Coronary artery (tissue), 2 donors: ENCODE measurements around the gene FAF2.

Source experiments
- DNase-seq: peaks from one replicate; pipeline ENCODE4 v3.0.0-alpha.2; 2017; ENCODE audit warnings: low spot score
- H3K27ac ChIP-seq, 2 donors: fragments of 200-600 bp; sonication (generic); one replicate each; pipeline ENCODE4 v1.5.1; 2016 to 2019
- H3K4me3 ChIP-seq: fragments of 200-600 bp; sonication (generic); 2 replicates; pipeline ENCODE4 v1.5.1; 2016; ENCODE audit warnings: mild to moderate bottlenecking, moderate library complexity
- TF ChIP-seq, protein P1 (sequence below): fragments of 200-600 bp; sonication (generic); IDR thresholded peaks from one replicate; pipeline ENCODE4 v1.5.1; 2019; ENCODE audit warnings: antibody characterized with exemption

Gene FAF2

DNA sequence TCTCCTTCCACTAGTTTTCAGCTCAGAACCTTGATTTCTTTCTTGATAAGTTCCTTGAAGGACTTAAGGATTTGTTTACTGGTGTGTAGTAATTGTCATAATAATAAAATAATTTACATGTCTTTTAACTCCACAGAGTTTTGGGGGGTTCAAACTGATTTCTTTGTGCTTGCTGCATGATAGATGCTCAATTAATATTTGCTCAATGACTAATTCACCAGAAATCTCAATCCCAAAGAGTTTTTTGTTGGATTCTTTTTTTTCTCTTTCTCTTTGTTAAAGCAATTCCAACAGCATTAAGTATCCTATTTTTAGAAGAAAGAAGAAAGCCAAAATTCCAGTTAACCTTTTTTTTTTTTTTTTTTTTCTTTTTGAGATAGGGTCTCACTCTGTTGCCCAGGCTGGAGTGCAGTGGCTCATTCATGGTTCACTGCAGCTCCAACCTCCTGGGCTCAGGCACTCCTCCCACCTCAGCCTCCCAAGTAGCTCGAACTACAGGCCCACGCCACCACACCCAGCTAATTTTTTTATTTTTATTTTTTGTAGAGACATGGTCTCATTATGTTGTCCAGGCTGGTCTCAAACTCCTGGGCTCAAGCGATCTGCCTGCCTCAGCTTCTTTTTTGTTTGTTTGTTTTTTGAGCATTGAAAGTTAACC lies 10.8 kb downstream of the FAF2 start:
- Histone ChIP-seq H3K27ac (no peak overlapping the region), H3K4me3 (no peak overlapping the region)
- DNase-seq: no peak
- TF ChIP-seq, protein P1, sequence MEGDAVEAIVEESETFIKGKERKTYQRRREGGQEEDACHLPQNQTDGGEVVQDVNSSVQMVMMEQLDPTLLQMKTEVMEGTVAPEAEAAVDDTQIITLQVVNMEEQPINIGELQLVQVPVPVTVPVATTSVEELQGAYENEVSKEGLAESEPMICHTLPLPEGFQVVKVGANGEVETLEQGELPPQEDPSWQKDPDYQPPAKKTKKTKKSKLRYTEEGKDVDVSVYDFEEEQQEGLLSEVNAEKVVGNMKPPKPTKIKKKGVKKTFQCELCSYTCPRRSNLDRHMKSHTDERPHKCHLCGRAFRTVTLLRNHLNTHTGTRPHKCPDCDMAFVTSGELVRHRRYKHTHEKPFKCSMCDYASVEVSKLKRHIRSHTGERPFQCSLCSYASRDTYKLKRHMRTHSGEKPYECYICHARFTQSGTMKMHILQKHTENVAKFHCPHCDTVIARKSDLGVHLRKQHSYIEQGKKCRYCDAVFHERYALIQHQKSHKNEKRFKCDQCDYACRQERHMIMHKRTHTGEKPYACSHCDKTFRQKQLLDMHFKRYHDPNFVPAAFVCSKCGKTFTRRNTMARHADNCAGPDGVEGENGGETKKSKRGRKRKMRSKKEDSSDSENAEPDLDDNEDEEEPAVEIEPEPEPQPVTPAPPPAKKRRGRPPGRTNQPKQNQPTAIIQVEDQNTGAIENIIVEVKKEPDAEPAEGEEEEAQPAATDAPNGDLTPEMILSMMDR: no peak

DNA sequence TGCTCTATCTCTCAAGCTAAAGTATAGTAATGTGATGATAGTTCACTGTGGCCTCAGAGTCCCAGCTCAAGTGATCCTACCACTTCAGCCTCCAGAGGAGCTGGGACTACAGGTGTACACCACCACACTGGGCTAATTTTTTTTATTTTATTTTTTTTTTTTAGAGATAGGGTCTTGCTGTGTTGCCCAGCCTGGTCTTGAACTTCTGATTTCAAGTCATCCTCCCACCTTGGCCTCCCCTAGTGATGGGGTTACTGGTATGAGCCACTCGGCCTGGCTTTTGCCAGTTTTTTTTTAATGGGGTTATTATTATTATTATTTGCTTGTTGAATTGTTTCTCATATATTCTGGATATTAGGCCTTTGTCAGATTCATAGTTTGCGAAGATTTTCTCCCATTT lies 13.2 kb downstream of the FAF2 start:
- TF ChIP-seq, protein P1: no peak
- H3K27ac ChIP-seq: no peak overlapping the region

DNA sequence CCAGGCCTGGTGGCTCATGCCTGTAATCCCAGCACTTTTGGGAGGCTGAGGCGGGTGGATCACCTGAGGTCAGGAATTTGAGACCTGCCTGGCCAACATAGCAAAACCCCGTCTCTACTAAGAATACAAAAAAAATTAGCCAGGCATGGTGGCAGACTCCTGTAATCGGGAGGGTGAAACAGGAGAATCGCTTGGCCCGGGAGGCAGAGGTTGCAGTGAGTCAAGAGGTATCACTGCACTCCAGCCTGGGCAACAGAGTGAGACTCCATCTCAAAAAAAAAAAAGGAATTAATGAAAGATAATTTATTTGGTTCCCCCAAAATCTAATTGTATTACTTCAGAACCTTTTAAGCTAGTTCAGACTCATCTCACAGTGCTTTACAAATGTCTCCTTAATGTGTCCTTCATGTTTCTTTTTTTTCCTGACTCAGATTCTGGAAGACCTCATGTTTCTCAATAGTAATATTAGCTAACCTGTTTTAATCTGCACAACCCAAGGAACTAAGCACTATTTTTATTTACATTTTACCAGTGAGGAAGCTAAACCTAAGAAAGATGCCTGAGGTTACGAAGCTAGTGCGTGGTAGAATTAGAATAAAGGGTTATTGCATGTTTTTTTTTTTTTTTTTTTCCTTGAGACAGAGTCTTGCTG lies 15.1 kb downstream of the FAF2 start:
- TF ChIP-seq, protein P1: no peak
- no peak overlapping the region for H3K27ac ChIP-seq
- no peak overlapping the region for H3K4me3 ChIP-seq
- no peak for DNase-seq

More for the DNA sequence above, 13.2 kb downstream of the FAF2 start:
- H3K4me3 ChIP-seq: no peak overlapping the region
- DNase-seq: no peak

DNA sequence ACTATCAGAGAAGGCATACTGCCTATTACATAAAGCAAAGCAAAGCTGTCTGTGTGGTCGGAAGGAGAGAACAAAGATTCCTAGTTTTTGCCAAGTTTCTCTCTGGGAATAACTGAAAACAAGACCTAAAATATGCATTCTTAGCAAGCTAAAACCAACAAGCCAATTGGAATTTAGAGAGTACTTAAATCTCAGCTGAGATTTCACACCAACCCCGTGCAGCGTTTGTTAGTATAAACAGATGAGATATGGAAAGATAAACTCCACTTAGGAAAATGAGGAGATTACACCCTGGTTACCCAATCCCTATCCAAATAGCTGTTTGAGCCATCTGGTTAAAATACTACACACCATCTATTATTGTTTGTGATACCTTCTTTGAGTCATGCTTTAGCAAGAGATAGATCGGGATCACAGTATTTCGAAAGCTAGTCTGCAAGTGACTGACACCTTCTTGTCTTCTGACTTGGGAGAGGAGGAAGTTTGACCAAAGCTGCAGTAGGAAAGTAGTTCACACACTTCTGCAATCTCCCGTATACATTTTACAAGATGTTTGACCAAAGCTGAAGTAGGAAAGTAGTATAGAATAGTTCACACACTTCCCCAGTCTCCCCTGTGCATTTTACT lies 18.2 kb downstream of the FAF2 start:
- TF ChIP-seq, protein P1: no peak
- H3K4me3 ChIP-seq: no peak overlapping the region
- H3K27ac ChIP-seq: no peak overlapping the region
- DNase-seq: no peak

- TF ChIP-seq, protein P1: no peak
- Histone ChIP-seq H3K4me3 (no peak overlapping the region), H3K27ac (no peak overlapping the region)
- no peak for DNase-seq
Observed at GRCh38 chr5:176469296-176469695, 21.1 kb downstream of the FAF2 start.

DNA sequence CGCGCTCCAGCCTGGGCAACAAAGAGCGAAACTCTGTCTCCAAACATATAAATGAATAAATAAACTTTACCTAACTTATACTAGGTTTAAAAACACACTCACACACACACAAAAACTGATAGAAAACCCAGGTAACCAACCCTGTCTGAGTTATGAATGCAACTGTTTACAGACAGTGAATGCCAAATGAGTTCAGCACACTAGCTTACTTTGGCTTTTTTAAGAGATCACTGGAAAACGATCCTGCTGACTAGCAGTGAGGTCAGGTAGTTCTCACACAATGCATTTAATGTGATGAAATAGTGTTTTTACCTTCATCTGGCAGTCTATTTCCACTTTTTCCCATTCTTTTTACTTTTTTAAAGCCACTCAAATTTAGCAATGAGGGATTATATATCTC lies 22.4 kb downstream of the FAF2 start:
- TF ChIP-seq, protein P1: no peak

More for the DNA sequence above, 22.4 kb downstream of the FAF2 start:
- Histone ChIP-seq H3K4me3 (no peak overlapping the region), H3K27ac (no peak overlapping the region)
- DNase-seq: no peak
